Stimulated activated CD4-positive, alpha-beta T cell treated with anti-CD3 and anti-CD28 coated beads, Interleukin-2, amount 100 ng/mL, for 48 hours (primary cell): ENCODE results near the gene AUP1.

Experiments
- DNase-seq, 2 donors: peaks; one replicate each; pipeline ENCODE4 v3.0.0-alpha.2; 2020

Gene AUP1

DNA sequence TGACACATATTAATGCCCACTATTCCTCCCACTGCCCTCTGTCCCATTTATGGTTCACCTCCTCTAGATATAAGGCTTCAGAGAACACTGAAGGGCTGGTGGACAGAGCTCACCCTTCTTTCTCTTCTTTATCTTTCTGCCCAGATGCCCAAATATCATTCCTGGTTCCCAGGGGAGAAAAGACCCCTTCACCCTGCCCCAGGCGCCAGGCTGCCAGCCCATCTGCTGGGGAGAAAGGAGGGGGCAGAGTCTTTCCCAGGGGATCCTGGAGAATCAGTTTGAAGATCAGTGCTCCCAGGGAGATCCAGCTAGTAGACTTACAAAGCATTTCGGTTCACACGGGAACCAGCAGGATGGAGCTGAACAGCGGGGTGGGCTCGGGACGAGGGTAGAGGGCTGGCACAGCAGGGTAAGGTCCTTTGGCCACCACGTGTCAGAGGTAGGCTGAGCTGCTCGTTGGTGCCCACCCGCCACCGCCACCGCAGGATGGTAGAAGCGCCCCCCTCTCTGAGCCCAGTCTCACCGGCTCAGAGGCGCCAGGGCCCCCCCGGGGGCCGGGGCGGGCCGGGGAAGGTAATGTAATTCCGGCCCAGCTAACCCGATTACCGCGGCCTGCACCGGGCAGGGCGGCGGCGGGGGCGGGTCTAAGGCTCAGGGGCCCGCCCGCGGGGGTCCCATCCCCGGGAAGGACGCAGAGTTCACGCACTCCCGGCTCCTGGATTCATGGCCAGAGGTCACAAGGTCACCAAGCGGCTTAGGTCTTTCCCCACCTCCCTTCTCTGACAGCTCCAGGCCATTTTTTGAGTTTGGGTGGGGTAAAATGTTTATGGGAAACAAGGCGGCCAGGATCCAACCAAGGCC, 16.5 kb downstream of the AUP1 start:
- DNase-seq = no peak

DNA sequence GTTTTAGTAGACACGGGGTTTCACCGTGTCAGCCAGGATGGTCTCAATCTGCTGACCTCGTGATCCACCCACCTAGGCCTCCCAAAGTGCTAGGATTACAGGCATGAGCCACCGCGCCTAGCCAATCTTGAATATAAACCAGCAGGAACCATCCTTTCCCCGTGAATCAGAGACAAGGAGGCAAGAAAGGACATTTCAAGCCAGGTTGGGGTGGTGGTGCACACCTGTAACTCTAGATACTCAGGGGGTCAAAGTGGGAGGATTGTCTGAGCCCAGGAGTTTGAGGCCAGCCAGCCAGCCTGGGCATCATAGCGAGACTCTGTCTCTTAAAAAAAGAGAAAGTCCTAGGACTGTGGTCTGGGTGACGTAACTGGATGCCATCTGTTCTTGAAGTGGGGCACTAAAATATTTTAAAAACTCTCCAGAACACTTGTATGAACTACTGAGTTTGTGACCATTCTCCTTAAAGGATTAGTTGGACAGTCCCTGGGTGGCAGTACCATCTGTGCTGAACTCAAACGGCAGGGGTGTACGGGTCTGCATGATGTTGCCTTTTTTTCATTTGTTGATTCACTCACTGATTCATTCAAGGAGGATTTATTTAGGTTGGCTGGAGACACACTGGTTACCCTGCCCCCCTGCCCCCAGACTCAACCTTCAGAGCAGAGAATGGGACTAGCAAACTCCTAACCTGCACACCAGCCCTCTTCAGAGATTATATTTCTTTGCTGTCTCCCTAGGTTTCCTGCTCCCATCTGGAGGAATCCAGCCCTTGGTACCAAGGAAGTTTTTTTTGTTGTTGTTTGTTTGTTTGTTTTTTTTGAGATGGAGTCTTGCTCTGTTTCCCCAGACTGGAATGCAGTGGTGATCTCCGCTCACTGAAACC, 18.2 kb downstream of the AUP1 start:
- no peak for DNase-seq

DNA sequence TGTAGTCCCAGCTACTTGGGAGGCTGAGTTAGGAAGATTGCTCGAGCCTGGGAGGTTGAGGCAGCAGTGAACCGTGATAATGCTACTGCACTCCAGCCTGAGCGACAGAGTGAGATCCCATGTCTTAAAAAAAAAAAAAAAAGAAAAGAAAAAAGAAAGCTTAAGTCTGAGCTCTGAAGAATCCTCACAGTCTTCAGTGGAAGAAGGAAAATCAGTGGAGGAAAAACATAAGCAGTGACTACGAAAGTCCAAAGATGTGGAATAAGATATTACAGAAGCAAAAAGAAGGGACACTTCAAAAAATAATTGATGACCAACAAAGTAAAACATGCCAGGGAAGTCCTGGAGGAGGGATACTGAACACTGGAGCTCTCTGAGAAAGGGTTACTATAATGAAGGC, 19.2 kb downstream of the AUP1 start:
- DNase-seq = no peak

DNA sequence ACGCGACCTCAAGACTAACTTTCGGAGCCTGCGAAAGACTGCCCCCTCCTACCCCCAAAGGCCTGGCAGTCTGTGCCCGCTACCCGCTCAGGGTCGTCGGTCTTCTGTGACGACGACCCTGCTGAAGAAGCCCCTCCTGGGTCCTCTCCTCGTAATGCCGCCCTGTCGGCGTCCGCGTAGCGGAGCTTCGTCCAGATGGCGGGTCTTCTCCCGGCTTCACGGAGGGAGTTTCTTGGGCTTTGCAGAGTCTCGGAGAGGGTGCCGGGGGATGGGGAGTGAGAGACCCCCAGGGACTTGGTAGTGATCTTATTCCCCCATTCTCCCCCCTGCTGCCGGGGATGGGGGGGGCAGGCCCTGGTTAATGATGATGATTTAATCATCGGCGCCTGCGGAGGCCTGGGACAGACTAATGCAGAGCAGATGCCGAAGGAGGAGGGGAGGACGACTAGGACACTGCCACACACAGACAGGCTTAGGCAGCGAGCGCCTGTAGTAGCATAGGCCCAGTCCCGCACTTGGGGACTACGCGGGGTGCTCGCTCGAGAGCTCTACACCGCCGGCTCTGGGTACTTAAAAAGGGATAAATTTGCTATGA, 21.5 kb downstream of the AUP1 start:
- DNase-seq = no peak

DNA sequence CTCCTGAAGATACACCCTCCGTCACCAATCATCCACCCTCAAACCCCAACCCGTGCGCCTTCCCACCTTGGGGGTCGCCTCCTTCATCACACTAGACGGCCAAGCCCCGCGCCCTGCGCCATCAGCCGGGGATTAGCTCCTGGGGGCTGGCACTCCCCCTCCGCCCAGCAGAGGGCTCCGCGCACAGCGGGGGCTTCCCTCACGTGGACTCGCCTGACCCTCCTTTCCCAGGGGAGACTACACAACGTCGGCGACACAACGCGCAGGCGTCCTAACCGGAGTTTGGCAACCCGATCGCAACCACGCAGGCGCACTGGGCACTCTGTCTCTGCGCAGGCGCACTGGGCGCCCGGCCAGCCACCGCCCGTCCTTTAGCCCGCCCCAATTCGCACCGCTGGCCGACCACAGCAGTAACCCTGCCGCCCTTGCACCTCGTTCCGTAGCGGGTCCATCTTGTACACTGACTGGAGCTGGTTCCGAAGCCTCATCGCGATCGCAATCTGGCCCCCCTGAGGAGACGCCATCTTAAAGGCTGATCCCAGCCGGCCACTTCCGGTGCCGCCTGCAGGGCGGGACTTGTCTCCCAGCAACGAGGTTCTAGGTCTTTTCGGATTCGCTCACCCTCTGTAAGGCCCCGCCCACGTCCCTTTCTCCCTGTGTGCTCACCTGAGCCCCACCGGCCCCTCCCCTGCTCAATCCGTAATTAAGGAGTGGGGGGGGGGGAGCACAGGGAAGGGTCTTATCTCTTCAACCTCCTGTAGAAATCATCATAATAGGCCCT, 22.2 kb downstream of the AUP1 start, which contains the start of gene PCGF1:
PCGF1 (minus strand) TSS at position 551 of the 781 bp plus-strand sequence; CDS start at position 524, 27 bp downstream.
- peak; percentile 96 to 99 for DNase-seq

DNA sequence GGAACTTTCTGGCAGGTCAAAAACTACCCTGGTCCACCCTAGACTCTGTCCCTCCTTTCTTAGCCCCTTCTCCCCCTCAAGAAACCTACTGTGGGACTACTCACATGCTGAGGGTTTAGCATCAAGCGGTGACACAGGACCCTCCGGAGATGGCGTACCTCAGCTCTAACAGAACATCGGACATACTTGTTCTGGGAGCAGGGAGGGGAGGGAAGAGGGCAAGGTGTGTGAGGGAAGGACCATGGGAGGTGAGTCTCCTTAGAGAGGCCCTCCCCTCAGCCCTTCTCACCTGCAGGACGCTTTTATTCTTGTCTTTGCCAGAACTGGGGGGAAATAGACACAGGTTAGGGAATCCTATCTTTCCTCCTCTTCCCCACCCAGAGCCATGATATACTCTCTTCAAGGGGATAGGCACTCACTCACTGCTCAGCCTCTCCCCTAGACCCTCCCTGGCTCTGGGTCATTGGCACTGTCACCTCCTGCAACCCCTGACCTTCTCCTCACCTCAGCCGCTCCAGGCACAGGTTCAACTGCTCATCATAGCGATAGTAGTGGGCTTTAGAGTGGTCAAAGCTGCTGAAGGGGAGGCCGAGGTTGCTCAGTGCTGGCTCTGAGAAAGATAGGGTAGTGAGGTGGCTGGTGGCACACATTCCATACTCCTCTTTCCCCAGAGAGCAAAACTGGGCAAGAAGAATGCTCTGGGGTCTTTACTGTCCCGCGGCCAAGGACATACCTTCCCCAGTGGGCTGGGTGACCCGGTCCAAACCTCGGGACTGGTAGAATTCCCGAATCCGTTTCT, 23.9 kb downstream of the AUP1 start:
- DNase-seq = no peak

DNA sequence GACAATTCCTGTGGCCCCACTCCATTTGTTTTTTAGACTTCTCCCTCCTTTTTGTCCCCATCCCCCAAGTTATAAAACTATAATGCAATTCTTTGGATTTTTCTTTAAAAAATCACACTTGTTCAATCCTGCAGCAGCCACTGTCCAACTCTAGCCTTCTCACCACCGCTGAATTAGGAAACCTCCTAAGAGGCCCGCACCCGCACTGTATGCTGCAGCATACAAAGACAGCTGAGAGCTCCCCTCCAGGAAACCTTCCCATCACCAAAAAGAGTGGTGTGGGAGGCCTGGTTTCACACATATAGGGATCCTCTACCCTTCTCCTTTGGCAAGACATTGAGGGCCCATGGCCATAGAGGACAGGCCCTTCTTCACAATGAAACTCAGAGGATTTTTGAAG, 24.9 kb downstream of the AUP1 start:
- DNase-seq = no peak

DNA sequence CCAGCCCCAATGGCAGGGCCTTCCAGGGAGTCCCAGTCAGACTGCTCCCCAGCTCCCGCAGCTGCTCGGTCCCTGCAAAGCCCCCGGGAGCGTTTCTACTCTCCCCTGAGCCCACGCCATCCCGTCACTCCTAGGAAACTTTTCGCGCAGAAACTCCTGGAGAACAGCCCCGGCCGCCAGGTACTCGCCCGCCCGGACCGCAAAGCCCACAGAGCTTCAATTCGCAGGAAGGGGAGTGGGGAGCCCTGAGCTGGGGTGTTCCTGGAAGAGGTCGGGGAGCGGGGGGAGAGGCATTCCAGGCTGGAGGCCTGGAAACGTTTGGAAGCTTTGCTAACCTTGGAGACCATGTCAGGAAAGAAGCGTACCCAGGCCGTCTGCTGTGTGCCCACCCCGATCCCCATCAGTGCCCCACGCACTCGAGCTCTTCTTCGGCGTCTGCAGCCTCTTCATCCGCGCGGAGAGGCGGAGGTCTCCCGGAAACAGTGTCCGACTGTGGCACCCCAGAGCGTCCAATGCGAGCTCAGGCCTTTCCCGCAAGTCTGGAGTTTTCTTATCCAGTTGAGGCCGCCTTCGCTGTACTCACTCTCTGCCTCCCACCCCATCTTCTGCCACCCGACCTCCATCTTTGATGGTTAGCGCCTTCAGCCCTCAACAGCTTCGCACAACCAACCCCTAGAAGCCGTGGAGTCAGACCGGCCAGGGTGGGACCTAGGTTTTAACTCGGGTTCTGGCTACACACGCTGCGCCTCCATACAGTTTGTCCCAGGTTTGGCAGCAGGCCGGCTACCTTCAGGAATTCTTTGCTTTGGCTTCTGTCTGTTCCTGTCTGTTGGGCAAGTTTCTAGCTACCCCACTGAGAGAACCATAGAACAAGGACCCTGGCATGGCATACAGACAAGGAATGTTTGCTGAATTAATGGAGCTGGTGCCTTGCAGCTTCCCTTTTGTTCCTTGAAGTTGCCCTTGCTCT, 25.7 kb downstream of the AUP1 start:
- DNase-seq = no peak

DNA sequence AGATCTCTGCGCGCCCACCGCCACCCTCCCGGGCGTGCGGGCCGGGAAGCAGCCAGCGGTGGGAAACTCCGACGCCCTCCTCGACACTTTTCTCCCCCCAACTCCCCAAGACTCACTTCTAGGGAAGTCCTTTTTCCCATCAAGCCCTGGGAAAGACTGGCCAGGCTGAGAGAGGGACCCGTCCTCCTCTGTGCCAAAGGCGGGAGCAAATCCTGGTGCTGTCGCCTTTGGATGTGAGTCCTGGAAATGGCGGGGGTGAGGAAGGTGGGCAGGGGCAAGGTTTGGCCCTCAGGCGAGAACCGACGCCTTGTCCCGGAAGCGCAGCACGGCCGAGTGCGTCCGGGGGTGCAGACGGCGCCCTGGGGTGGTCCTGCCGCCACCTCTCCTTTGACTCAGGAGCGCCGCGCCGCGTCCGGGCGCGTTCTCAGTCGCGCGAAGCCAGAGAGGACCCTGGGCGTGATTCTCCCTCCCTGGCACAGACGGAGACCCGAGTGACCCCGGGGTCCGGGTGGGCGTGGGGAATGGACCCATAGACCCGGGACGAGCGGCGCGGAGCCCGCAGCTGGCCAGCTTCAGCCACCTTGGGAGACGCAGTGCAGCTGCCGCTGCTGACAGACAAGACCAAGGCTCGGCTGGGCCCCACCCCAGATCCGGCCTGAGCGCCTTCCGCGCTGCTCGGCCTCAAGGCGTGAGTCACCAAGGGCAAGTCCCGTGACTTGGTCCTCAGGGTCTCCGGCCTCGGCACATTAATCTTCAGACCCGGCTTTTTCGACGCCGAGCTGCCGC, 26.6 kb downstream of the AUP1 start:
- no peak for DNase-seq

DNA sequence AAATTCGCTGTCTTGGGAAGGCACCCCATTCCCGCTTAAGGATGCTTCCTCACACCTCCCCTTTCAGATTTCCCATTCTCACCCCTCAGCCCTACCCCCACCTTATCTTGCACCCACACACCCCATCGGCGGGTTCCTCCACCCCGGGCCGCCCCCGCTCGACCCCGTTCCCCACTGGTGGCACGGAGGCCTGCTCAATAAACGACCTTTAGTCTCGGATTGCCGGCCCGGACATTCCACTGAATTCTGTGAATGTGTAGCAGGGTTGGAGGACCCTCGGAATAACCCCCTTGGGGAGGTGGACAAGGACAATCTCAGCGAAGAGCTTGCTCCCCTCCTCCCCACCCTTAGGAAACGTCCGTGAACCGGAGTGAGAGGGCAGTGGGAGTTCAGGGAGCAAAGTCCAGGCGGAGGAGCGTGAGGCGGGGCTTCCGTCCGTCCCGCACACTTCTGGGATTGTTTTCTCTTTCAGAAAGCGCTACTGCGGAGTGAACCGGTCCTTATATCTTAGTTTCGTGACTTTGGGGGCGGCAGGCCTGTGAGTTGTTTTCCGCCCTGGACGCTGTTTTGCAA, 27.3 kb downstream of the AUP1 start:
- DNase-seq = no peak

DNA sequence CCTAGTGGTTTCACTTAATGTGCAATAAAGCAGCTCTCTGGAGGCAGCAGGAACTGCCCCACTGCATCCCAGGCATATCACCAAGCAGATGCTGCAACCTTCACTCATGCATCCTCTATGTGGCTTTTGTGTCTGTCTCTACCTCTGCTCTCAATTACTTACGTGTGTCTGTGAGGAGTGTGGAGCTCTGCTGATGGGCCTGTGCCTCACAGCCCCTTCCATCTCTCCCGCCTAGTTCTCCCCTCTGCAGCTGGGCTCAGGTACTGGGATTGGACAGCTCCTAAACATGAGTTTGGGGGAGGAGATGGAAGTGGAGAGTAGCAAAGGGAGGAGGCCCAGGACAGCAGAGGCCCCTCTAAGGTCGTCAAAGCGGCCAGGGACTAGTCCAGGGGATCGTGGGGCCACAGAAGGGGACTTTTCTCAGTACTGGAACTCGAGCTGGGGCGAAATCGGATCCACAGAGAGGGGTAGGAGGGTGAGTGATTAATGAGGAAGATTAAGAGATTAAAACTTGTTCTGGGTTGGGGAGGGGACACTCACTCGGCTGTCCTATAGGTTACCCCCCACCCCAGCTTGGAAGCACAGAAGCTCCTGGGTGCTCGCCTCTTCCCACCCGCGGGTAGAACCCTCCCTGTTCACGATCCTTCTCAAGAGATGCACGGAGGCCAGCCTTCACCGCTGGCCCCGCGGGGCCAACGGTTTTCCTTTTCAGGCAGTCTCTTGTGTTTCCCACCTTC, 28.0 kb downstream of the AUP1 start:
- no peak for DNase-seq

DNA sequence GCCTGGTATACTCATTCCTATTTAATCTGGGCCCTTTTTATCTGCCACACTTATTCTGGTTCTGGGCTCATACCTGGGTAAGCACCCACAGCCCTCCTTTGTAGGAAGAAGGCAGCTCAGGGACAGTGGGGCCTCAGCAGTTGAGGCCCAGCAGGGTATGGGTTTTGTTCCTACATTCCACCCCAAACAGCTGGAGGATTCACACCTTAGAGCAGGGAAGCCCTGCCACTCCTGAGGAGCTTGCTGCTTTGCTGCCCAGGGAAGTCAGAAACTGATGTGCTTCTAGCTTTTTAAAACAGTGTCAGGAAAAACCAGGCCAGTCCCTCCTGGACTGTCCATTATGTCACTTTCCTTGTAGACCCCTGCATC, 28.9 kb downstream of the AUP1 start:
- DNase-seq = no peak

DNA sequence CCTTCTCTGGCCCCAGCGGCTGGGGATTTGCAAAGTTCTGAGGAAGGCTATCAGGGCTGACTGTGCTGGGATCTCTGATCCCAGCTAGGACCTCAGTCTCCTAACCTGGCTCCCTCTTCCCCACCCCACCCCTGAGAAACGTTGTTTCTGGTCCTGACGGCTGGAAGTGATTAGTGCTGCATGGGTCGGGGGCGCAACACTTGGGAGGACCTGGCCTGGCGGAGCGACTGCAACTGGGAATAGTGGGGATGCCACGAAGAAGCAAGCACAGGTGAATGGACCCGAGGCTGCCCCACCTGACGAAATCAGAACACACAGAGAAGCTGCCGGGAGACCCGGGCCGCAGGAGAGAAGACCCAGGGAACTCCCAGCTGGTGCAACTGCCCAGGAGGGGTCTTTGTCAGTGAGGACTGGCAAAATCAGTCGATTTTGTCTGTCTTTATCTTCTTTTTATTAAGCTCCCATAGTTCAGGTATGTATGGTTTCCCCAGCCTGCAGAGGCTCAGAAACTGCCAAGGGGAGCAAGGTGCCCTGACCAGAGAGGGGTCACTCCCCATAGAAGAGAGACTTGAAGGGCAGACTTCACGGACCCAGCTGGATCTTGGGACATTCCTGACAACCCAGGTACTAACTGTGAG, 29.4 kb downstream of the AUP1 start:
- no peak for DNase-seq

DNA sequence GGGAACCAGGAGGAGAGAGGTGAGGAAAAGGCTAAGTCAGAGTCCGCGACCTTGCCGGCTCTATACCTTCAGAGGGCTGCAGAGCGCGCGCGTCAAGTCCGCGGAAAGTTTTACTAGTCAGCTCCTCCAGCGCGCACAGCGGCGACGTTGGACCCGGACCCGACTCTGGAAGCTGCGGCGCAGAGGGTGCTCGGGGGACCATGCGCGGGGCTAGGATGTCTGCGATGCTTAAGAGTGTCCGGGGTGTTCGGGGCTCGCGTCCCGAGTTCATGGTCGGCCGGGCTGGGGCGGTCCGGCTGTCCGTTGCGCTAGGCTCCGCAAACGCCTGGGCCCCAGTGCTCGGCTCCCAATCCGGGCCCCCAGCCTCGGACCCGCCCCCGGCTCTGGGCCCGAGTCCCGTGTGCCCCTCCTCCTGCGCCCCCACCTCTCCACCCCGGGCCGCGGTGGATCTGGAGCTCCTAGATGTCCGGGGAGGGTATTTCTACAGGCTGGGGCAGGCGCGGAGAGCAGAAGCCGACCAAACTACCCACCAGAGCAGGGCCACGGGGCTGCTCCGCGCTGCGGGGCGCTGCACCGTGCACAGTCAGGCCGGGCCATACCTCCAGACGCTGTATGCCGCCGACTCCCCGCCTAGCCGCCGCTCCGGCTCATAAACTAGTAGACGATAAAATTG, 30.1 kb downstream of the AUP1 start, which contains the start of gene LBX2:
LBX2 (minus strand) TSS at position 337 of the 673 bp plus-strand sequence; CDS start at position 271, 66 bp downstream.
- DNase-seq = no peak

DNA sequence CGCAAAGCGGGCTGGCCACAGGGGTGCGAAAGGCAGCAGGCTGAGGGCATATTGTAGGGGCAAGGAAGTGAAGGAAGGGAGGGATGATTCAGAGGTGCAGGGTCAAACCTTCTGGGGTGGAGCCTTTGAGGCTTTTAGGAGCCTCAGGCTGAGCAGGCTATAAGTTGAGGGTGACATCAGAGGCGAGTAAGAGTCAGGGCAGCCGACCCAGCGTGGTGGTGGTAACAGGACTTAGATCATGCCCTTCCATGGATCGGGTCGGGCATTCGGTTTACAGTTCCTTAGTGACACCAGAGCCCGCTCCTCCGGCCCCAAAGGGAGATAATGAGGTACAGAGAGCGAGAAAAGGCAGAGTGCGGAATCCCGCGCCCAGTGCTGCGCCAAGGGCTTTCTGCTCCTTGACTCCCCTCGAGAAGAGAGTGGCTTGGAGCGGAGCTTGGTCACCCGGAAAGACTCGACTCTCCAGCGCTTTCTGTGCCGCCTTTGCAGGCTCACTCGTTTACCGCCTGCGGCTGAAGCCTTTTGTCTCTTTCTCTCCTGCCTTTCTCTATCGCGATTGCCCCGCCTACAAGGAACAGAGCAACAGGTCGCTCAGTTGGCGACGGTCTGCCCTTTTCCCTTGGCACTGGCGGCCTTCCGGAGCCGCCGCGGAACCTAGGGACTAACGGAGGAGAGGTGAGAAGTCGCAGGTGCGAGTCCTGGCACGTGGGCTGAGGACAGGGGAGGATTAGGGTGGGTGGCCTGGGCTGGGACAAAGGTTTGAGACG, 30.8 kb downstream of the AUP1 start:
- DNase-seq = no peak

DNA sequence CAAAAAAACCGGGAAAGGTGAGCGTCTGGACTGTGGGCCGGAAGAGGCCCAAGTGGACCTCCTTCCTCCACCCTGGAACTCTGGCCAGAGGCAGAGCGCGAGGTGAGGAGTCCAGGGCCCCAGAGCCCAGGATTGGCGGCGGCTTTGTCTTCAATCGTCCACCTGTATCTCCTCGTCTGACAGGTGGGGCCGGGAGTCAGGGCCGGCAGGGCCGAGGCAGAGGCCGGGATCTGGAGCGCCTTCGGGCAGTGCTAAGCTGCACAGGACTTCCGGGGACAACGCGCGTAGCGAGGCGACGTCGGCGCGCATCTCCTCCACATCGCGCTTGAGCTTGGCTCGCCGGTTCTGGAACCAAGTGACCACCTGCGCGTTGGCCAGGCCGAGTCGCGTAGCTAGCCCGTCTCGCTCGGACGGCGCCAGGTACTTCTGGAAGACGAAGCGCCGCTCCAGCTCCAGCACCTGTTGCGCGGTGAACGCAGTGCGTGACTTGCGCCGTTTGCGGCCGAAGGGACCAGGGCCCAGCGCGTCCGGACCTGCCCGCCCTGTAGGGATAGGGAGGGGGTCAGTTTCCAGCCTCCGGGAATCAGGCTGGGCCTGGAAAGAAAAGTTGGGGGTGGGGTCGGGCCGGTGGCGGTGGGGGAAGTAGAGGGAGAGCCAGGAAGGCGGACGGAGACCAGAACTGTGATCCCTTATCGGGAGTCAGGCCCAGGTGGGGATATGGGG, 31.6 kb downstream of the AUP1 start:
- no peak for DNase-seq
